Measurements from ENCODE around the gene KRTAP10-8. TPM values are rescaled to one million over a fixed set of nuclear protein-coding genes. Genes with fewer than 3 reads are reported as not detected.

KRTAP10-8 gene
- total and polyA plus RNA-seq, 7 donors = not detected

- Histone ChIP-seq H3K4me1 (no peaks in the 10 kb centered on the region), H3K27me3 (peaks cover 0 to 37% (median 23%) of the 10 kb centered on the region in 3 donors), H3K9me3 (no peaks in the 10 kb centered on the region), H3K27ac (no peak overlapping the region), H3K36me3 (no peaks in the 10 kb centered on the region), H3K4me3 (no peak overlapping the region)
- WGBS, 2 donors = 30 to 61% methylated on average over 20 of the region's 20 CpGs
- DNase-seq = no peak
- TF ChIP-seq POLR2A (IDR thresholded peaks at IDR 0.05) (no peak), EP300 (IDR thresholded peaks at IDR 0.05) (no peak), POLR2AphosphoS5 (IDR thresholded peaks at IDR 0.05) (no peak)
- TF ChIP-seq, protein P1, sequence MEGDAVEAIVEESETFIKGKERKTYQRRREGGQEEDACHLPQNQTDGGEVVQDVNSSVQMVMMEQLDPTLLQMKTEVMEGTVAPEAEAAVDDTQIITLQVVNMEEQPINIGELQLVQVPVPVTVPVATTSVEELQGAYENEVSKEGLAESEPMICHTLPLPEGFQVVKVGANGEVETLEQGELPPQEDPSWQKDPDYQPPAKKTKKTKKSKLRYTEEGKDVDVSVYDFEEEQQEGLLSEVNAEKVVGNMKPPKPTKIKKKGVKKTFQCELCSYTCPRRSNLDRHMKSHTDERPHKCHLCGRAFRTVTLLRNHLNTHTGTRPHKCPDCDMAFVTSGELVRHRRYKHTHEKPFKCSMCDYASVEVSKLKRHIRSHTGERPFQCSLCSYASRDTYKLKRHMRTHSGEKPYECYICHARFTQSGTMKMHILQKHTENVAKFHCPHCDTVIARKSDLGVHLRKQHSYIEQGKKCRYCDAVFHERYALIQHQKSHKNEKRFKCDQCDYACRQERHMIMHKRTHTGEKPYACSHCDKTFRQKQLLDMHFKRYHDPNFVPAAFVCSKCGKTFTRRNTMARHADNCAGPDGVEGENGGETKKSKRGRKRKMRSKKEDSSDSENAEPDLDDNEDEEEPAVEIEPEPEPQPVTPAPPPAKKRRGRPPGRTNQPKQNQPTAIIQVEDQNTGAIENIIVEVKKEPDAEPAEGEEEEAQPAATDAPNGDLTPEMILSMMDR (IDR thresholded peaks at IDR 0.05) = no peak
- intact Hi-C loops (cut with DNase I) = no loop called here
Measured at GRCh38 chr21:44593598-44594405, 18.1 kb upstream of the KRTAP10-8 start.

DNA sequence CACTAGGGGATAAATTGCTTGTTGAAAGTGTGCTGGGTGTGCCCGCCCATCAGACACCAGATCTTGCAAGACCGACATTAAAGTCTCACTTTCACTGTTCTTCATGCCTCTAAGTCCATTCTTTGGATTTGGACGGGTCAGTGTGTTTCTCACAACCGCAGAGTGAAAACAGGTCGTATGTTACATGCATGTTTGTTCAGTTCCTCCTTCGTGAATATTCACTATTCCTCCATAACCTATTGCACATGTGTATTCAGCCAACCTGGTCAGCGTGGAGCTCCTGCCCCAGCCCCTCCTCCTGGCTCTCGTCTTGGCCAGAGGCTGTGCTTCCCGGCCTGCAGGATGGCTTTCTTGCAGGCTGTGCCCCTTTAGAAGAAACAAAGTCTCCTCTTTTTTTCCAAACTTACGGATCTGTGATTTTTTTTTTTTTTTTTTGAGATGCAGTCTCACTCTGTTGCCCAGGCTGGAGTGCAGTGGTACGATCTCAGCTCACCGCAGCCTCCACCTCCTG lies 17.4 kb upstream of the KRTAP10-8 start:
- intact Hi-C loops (cut with DNase I) = no loop called here
- Histone ChIP-seq H3K27ac (no peak overlapping the region), H3K36me3 (no peaks in the 10 kb centered on the region), H3K9me3 (no peaks in the 10 kb centered on the region), H3K27me3 (peaks cover 0 to 31% (median 18%) of the 10 kb centered on the region in 3 donors), H3K4me3 (no peak overlapping the region), H3K4me1 (no peaks in the 10 kb centered on the region)
- DNase-seq = no peak
- TF ChIP-seq POLR2A (IDR thresholded peaks at IDR 0.05) (no peak), EP300 (IDR thresholded peaks at IDR 0.05) (no peak), POLR2AphosphoS5 (IDR thresholded peaks at IDR 0.05) (no peak)
- TF ChIP-seq, protein P1 (IDR thresholded peaks at IDR 0.05) = no peak
- WGBS, 2 donors = 62 to 77% methylated on average over 12 of the region's 12 CpGs

DNA sequence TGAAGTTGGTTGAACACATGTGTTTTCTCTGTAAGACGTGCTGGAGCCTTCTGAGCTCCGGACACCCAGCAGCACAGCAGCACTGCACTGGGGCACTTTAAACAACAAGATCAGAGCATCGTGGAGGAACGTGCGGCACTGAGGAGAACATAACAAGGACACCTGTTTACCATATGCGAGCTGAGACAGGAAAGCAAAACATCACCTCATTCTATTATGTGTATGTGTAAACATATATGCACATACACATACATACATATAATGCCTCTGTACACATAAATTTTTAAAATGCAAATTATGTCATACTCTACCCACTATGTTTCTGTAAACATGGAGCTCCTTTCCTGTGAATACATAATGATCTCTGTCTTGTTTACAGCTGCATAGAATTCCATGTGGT lies 16.4 kb upstream of the KRTAP10-8 start:
- H3K4me1 ChIP-seq = no peaks in the 10 kb centered on the region
- TF ChIP-seq EP300 (IDR thresholded peaks at IDR 0.05) (no peak), POLR2AphosphoS5 (IDR thresholded peaks at IDR 0.05) (no peak), POLR2A (IDR thresholded peaks at IDR 0.05) (no peak)
- TF ChIP-seq, protein P1 (IDR thresholded peaks at IDR 0.05) = no peak
- no peaks in the 10 kb centered on the region for H3K9me3 ChIP-seq
- H3K4me3 ChIP-seq = no peak overlapping the region
- no peak for DNase-seq
- H3K27me3 ChIP-seq = peaks cover 0 to 29% (median 7%) of the 10 kb centered on the region in 3 donors
- no peak overlapping the region for H3K27ac ChIP-seq
- intact Hi-C loops (cut with DNase I) = no loop called here
- H3K36me3 ChIP-seq = no peaks in the 10 kb centered on the region
- 69 to 73% methylated on average over 6 of the region's 6 CpGs for whole genome bisulfite sequencing, 2 donors

DNA sequence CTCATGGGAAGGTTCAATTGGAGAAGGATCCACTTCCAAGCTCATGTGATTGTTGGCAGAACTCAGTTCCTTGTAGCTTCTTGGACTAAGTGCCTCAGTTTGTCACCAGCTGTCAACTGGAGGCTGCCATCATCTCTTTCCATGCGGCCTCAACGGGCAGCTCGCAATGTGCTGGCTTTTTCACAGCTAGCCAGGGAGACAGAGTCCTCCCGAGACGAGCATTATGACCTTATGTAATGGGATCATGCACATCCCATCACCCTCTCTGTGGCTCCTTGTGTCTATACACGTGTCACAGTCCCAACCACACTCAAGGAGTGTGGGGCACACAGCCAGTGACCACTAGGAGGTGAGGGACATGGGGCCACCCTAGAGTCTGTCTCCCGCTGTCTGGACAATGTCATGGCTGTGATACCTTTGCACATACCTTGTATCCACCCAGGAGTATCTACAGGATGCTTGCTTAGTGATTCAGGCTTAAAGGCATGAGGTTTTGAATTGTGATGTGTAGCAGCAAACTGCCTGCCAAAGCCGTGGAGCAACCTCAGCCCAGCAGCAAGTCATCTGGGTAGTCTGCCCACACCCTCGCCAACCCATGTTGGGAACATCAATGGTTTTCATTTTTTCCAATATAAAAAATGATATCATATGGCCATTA lies 15.7 kb upstream of the KRTAP10-8 start:
- Histone ChIP-seq H3K9me3 (no peaks in the 10 kb centered on the region), H3K4me3 (no peak overlapping the region), H3K4me1 (no peaks in the 10 kb centered on the region), H3K27me3 (peaks cover 0 to 26% (median 4%) of the 10 kb centered on the region in 3 donors), H3K27ac (no peak overlapping the region), H3K36me3 (no peaks in the 10 kb centered on the region)
- no peak for DNase-seq
- 71 to 78% methylated on average over 9 of the region's 9 CpGs for WGBS, 2 donors
- intact Hi-C loops (cut with DNase I) = no loop called here
- TF ChIP-seq EP300 (IDR thresholded peaks at IDR 0.05) = no peak
- TF ChIP-seq POLR2A (IDR thresholded peaks at IDR 0.05) = no peak
- no peak for TF ChIP-seq POLR2AphosphoS5 (IDR thresholded peaks at IDR 0.05)
- TF ChIP-seq, protein P1 (IDR thresholded peaks at IDR 0.05) = no peak
